HepG2 (cell line): ENCODE results near the gene SHC1. TPM values are rescaled to one million over a fixed set of nuclear protein-coding genes. Genes with fewer than 3 reads are reported as not detected.

Source experiments
- ATAD3A ChIP-seq: sonication (generic); formaldehyde crosslinking; IDR thresholded peaks from 2 replicates; pipeline ENCODE4 v1.4.0; 2020; ENCODE audit warnings: missing genetic modification reagents
- NFYC ChIP-seq: IDR thresholded peaks from 2 replicates; pipeline ENCODE4 v1.6.1; 2016; ENCODE audit warnings: missing genetic modification reagents, missing compliant biosample characterization
- POLR2A ChIP-seq, 2 experiments: IDR thresholded peaks; 2 replicates each; pipeline ENCODE4 v1.6.1; 2011; ENCODE audit warnings: low read depth in 2 of 2, low read length in 2 of 2, mild to moderate bottlenecking in 1 of 2, moderate library complexity in 1 of 2; ENCODE audit not compliant: insufficient read depth in 1 of 2
- ZC3H4 ChIP-seq: sonication (generic); formaldehyde crosslinking; IDR thresholded peaks from 2 replicates; pipeline ENCODE4 v1.4.0; 2020; ENCODE audit warnings: missing genetic modification reagents, borderline replicate concordance
- ZNF20 ChIP-seq: sonication (generic); formaldehyde crosslinking; IDR thresholded peaks from 2 replicates; pipeline ENCODE4 v1.4.0; 2020; ENCODE audit warnings: mild to moderate bottlenecking, moderate library complexity, missing genetic modification reagents
- ZNF790 ChIP-seq: sonication (generic); formaldehyde crosslinking; IDR thresholded peaks from 2 replicates; pipeline ENCODE4 v1.8.0; 2022; ENCODE audit warnings: missing genetic modification reagents, mild to moderate bottlenecking, borderline replicate concordance
- polyA plus RNA-seq, 8 experiments: library from polyadenylated mRNA; depleted of rRNA in 3 of 8; stranded (reverse) in 7 of 8; unstranded in 1 of 8; fragments of >200 nt; fragmentation: Illumina TruSeq in 4 of 8; extraction: Trizol in 4 of 8; gene quantifications; 2 replicates each; pipeline versions ENCODE4 v1.2.1 to v1.2.3, GENCODE V29; 2011 to 2016; ENCODE audit warnings: low read depth in 4 of 8, missing spikeins in 1 of 8, mixed read lengths in 1 of 8; ENCODE audit not compliant: insufficient read depth in 1 of 8
- total RNA-seq, 5 experiments: library from RNA; depleted of rRNA; stranded (reverse); fragments of >200 nt; fragmentation: Illumina TruSeq; extraction: Trizol; gene quantifications; 2 replicates each; pipeline ENCODE4 v1.2.3, GENCODE V29; 2016; ENCODE audit warnings: low read depth in 1 of 5
- TF ChIP-seq, protein P1 (sequence below): IDR thresholded peaks from 2 replicates; pipeline ENCODE4 v1.6.1; 2018; ENCODE audit warnings: missing genetic modification reagents, mild to moderate bottlenecking, missing compliant biosample characterization
- TF ChIP-seq, protein P2 (sequence below): sonication (generic); formaldehyde crosslinking; IDR thresholded peaks from 2 replicates; pipeline ENCODE4 v1.4.0; 2020; ENCODE audit warnings: mild to moderate bottlenecking, low read depth, missing genetic modification reagents
- TF ChIP-seq, protein P3 (sequence below): IDR thresholded peaks from 2 replicates; pipeline ENCODE4 v1.6.1; 2016; ENCODE audit warnings: low read depth
- TF ChIP-seq, protein P4 (sequence below): IDR thresholded peaks from 2 replicates; pipeline ENCODE4 v1.6.1; 2016; ENCODE audit warnings: low read depth, borderline replicate concordance
- TF ChIP-seq, protein P5 (sequence below): sonication (generic); formaldehyde crosslinking; IDR thresholded peaks from 2 replicates; pipeline ENCODE4 v1.5.0; 2020; ENCODE audit warnings: mild to moderate bottlenecking, missing genetic modification reagents, borderline replicate concordance
- TF ChIP-seq, protein P6 (sequence below): fragments of 450-650 bp; IDR thresholded peaks from 2 replicates; pipeline ENCODE4 v1.6.1; 2017
- TF ChIP-seq, protein P7 (sequence below), 2 experiments: sonication (generic) in 1 of 2; formaldehyde crosslinking in 1 of 2; IDR thresholded peaks; 2 replicates each; pipeline versions ENCODE4 v1.4.0 to v1.6.1; 2018 to 2020; ENCODE audit warnings: missing genetic modification reagents in 2 of 2, borderline replicate concordance in 1 of 2, low read depth in 1 of 2, mild to moderate bottlenecking in 1 of 2, missing biosample characterization in 1 of 2
- TF ChIP-seq, protein P8 (sequence below): IDR thresholded peaks from 2 replicates; pipeline ENCODE4 v1.6.1; 2016; ENCODE audit warnings: low read depth, control low read depth

Gene SHC1
- total and polyA plus RNA-seq, 2 of the 13 experiments (the other 11 are each of a cell fraction or from before 2014, with no cell fraction given) = 52.0 to 137 TPM

DNA sequence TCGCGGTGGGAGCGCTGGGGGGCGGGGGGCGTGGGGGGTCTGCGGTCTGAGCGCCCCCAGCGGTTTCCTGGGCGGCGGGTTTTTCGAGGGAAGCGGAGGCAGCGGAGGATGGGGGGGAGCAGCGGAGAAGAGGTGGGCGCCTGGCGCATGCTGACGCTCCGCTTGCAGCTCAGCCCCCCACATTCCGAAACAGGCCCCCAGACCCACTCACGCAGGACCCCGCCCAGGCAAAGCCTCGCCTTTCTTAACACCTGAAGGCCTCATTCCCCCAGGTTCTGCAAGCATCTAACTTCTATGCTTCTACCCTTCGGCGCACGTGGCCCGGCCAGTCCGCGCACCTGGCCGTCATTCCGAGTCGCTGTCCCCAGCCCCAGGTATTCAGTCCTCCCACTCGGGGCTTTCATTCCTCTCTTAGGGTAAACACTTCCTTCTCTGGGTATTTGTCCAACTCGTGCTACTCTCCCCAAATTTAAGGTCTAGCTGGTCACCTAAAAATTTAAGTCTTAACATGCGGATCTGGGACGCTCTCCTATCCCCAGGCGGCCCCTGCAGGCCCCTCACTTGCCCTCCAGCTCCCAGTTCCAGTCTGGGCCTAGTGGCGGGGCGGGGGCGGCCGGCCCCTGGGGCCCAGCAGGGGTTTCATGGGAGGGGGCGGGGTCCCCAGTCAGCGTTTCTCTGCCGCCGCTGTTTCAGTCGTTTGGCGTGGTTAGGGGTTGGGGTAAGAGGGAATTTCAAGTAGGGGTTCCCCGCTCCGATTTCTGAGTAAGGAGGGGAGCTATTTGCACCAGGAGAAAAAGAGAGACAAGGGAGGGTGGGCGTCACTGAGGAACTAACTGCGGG, 29.2 kb upstream of the SHC1 start (continued):
- TF ChIP-seq, protein P1, sequence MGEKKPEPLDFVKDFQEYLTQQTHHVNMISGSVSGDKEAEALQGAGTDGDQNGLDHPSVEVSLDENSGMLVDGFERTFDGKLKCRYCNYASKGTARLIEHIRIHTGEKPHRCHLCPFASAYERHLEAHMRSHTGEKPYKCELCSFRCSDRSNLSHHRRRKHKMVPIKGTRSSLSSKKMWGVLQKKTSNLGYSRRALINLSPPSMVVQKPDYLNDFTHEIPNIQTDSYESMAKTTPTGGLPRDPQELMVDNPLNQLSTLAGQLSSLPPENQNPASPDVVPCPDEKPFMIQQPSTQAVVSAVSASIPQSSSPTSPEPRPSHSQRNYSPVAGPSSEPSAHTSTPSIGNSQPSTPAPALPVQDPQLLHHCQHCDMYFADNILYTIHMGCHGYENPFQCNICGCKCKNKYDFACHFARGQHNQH (CRISPR knock-in tag) = peak; percentile 40; the same call in 1 of the 2 replicates
- TF ChIP-seq, protein P2, sequence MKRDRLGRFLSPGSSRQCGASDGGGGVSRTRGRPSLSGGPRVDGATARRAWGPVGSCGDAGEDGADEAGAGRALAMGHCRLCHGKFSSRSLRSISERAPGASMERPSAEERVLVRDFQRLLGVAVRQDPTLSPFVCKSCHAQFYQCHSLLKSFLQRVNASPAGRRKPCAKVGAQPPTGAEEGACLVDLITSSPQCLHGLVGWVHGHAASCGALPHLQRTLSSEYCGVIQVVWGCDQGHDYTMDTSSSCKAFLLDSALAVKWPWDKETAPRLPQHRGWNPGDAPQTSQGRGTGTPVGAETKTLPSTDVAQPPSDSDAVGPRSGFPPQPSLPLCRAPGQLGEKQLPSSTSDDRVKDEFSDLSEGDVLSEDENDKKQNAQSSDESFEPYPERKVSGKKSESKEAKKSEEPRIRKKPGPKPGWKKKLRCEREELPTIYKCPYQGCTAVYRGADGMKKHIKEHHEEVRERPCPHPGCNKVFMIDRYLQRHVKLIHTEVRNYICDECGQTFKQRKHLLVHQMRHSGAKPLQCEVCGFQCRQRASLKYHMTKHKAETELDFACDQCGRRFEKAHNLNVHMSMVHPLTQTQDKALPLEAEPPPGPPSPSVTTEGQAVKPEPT (CRISPR knock-in tag) = peak; percentile 90; the same call in 1 of the 2 replicates
- TF ChIP-seq ZNF790 (peak; percentile 38; the same call in 1 of the 2 replicates), ZC3H4 (CRISPR knock-in tag) (peak; percentile 34; the same call in 1 of the 2 replicates), ATAD3A (CRISPR knock-in tag) (no peak), POLR2A (IDR thresholded peaks at IDR 0.05; ENCODE audit: insufficient read depth in 1 of 2, low read depth in 2 of 2, low read length in 2 of 2) (peak; percentile 21 to 34; a peak in 2 of 4 replicates), NFYC (CRISPR knock-in tag) (0 out of 2 replicates have a peak, but pooled peaks have one; percentile 6), ZNF20 (0 out of 2 replicates have a peak, but pooled peaks have one; percentile 45)
- TF ChIP-seq, protein P3, sequence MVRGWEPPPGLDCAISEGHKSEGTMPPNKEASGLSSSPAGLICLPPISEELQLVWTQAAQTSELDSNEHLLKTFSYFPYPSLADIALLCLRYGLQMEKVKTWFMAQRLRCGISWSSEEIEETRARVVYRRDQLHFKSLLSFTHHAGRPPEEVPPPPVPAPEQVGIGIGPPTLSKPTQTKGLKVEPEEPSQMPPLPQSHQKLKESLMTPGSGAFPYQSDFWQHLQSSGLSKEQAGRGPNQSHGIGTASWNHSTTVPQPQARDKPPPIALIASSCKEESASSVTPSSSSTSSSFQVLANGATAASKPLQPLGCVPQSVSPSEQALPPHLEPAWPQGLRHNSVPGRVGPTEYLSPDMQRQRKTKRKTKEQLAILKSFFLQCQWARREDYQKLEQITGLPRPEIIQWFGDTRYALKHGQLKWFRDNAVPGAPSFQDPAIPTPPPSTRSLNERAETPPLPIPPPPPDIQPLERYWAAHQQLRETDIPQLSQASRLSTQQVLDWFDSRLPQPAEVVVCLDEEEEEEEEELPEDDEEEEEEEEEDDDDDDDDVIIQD = no peak
- TF ChIP-seq, protein P4, sequence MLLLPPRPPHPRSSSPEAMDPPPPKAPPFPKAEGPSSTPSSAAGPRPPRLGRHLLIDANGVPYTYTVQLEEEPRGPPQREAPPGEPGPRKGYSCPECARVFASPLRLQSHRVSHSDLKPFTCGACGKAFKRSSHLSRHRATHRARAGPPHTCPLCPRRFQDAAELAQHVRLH (CRISPR knock-in tag) = peak; percentile 71; the same call in 1 of the 2 replicates
- TF ChIP-seq, protein P5, sequence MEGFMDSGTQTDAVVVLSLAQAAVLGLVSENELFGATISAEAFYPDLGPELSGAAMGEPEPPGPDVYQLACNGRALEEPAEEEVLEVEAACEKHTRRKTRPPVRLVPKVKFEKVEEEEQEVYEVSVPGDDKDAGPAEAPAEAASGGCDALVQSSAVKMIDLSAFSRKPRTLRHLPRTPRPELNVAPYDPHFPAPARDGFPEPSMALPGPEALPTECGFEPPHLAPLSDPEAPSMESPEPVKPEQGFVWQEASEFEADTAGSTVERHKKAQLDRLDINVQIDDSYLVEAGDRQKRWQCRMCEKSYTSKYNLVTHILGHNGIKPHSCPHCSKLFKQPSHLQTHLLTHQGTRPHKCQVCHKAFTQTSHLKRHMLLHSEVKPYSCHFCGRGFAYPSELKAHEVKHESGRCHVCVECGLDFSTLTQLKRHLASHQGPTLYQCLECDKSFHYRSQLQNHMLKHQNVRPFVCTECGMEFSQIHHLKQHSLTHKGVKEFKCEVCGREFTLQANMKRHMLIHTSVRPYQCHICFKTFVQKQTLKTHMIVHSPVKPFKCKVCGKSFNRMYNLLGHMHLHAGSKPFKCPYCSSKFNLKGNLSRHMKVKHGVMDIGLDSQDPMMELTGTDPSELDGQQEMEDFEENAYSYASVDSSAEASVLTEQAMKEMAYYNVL (CRISPR knock-in tag) = peak; percentile 45; the same call in 1 of the 2 replicates
- TF ChIP-seq, protein P6, sequence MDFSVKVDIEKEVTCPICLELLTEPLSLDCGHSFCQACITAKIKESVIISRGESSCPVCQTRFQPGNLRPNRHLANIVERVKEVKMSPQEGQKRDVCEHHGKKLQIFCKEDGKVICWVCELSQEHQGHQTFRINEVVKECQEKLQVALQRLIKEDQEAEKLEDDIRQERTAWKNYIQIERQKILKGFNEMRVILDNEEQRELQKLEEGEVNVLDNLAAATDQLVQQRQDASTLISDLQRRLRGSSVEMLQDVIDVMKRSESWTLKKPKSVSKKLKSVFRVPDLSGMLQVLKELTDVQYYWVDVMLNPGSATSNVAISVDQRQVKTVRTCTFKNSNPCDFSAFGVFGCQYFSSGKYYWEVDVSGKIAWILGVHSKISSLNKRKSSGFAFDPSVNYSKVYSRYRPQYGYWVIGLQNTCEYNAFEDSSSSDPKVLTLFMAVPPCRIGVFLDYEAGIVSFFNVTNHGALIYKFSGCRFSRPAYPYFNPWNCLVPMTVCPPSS = no peak
- TF ChIP-seq, protein P7, sequence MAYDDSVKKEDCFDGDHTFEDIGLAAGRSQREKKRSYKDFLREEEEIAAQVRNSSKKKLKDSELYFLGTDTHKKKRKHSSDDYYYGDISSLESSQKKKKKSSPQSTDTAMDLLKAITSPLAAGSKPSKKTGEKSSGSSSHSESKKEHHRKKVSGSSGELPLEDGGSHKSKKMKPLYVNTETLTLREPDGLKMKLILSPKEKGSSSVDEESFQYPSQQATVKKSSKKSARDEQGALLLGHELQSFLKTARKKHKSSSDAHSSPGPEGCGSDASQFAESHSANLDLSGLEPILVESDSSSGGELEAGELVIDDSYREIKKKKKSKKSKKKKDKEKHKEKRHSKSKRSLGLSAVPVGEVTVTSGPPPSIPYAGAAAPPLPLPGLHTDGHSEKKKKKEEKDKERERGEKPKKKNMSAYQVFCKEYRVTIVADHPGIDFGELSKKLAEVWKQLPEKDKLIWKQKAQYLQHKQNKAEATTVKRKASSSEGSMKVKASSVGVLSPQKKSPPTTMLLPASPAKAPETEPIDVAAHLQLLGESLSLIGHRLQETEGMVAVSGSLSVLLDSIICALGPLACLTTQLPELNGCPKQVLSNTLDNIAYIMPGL (CRISPR knock-in tag; IDR thresholded peaks at IDR 0.05; ENCODE audit: borderline replicate concordance in 1 of 2, low read depth in 1 of 2) = peak in 1 of 2 experiments; percentile 43; a peak in 1 of 4 replicates
- TF ChIP-seq, protein P8, sequence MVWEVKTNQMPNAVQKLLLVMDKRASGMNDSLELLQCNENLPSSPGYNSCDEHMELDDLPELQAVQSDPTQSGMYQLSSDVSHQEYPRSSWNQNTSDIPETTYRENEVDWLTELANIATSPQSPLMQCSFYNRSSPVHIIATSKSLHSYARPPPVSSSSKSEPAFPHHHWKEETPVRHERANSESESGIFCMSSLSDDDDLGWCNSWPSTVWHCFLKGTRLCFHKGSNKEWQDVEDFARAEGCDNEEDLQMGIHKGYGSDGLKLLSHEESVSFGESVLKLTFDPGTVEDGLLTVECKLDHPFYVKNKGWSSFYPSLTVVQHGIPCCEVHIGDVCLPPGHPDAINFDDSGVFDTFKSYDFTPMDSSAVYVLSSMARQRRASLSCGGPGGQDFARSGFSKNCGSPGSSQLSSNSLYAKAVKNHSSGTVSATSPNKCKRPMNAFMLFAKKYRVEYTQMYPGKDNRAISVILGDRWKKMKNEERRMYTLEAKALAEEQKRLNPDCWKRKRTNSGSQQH (CRISPR knock-in tag) = peak; percentile 20; the same call in 1 of the 2 replicates
